GM19035 (cell line): ENCODE measurements around the gene NKX2-1.
"Not testable (repeated sequence)": the region's sequence is repeated elsewhere in the genome, so short reads cannot be mapped to it uniquely, and the experiment has no call there.

Experiments
- ATAC-seq: cut with Tn5 transposase; IDR thresholded peaks from one replicate; pipeline ENCODE4 v1.9.1; 2021; ENCODE audit not compliant: unreplicated experiment

The NKX2-1 gene

DNA sequence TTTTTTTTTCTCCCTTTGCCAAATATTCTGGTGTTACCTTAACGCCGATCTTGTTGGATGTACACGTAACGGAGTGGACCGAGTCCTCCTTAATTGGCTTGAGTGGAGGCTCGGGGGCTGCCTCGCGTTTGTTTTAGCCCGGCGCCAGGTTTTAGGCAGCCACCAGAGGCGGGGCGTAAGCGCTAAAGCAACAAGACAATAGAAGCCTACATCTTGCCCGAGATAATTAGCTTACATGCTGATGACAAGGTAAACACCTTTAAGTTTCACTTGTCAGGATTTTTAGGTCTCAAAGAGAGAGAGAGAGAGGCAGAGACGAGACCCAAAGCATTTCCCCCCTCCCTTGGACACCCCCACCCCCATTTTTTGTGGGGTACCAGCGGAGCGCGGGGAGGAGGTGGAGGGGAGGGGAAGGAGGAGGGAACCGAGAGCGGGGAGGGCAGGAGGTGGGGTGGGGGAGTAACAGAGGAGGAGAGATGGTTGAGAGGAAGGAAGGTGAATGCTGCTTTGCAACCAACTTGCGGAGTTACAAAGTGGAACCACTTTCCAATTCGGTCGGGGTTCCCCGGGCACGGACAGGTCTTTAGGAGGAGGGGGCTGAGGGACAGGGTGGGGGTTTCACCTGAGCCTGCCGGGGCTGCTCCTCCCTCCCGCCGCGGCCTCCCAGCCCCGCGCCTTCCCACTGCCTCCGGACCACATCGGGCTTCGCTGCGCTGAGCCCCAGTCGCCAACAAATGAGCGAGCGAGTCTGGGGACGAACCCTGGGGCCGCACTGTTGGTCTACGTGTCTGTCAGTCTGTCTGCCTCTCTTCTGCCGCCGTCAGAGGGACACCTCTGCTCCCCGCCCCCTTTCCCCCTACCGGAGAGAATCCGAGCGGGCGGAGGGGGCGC, at the start of gene NKX2-1:
Gene NKX2-1, minus strand, starts transcription at position 802 of the 891 bp plus-strand sequence. Its CDS starts 103 bp downstream, at position 699.
- no peak for ATAC-seq

- peak; percentile 46 for ATAC-seq
These were observed 36.9 kb upstream of the NKX2-1 start for GRCh38 chr14:36556811-36557433.

GRCh38 chr14:36555998-36556743, 36.1 kb upstream of the NKX2-1 start:
- ATAC-seq = no peak

DNA sequence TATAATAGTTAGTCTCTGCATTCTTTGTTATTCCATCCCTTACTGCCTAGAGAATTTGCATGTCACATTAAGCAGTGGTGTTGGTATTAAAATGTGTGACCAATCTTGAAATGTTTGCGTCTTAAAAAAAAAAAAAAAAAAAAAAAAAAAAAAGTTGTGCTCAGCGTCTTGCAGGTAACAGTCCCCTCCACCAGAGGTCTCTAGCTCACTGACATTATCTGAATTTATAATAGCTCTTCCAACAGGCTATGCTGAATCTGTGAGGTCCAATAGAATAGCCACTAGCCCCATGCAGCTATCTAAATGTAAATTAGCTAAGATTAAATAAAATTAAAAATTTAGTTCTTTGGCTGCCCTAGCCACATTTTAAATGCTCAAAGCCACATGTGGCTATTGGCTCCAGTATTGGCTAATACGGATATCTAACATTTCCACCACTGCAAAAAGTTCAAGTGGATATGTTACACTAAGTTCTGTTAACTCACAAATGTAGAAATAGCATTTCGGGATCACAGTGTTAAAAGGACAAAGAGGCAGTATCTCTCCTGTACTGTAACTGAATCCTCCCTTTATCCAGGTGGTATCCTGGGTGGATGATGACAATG, 33.7 kb upstream of the NKX2-1 start:
- ATAC-seq = no peak

DNA sequence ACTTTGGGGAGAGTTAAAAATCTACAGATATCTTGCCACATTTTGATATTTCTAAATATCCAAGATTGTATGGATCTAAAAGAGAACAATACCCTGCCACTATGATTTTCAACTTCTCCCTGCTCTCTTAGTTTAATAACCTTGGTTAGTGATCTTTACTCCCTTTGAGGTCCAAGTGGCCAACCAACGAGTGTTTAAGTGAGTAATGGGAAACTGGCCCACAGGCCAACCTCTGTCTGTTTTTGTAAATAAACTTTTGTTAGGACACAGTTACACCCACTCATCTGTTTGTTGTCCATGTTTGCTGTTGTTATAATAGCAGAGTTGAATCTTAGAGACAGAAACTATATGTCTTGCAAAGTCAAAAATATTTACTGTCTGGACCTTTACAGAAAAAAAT, 30.9 kb upstream of the NKX2-1 start:
- no peak for ATAC-seq

DNA sequence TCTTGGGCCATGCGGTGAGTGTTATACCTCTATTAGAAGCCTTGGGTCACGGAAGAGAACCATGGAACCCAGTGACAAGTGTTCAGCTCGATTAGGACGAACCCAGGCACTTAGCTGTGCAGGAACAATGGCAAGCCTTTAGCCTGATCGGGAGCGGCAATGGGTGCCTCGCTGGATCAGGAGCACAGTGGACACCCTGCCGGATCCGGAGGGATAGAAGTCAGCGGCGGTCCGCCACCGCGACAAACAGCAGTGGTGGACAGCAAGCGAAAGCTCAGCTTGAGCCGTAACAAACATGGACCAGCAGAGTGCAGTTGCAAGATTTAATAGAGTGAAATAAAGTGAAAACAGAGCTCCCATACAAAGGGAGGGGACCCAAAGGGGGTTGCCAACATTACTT, 24.2 kb upstream of the NKX2-1 start:
- ATAC-seq = not testable (repeated sequence)

DNA sequence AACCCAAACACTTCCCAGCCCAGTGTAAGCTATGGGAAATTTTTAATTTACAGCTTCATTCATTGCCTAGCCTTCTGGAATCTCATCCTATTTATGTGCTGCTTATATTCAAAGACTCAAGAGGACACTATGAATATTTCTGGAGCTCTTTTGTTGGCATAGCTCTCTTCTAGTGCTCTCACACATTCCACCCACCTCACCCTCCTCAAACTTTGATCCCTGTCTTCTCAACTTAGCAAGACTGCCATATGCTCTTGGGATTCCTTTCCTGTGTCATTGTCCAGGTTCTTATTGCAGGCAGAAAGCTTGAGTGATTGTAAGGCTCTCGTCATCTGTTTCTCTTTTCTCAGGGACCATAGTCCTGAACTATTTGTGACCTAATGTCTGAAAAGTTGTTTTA, 18.0 kb upstream of the NKX2-1 start:
- ATAC-seq = no peak

DNA sequence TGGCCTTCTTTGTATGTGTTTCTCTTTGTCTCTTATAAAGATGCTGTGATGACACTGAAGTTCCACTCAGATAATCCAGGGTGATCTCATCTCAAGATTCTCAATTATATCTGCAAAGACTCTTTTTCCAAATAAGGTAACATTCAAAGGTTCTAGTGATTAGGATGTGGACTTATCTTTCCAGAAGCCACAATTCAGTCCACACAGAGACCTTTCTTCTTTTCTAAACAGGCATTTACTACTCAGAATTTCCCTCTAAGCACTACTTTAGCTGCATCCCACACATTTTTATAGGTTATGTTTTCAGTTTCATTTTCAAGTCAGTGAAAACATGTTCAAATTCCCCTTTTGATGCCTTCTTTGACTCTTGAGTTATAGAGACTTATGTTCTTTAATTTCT, 9.0 kb upstream of the NKX2-1 start:
- ATAC-seq = no peak

DNA sequence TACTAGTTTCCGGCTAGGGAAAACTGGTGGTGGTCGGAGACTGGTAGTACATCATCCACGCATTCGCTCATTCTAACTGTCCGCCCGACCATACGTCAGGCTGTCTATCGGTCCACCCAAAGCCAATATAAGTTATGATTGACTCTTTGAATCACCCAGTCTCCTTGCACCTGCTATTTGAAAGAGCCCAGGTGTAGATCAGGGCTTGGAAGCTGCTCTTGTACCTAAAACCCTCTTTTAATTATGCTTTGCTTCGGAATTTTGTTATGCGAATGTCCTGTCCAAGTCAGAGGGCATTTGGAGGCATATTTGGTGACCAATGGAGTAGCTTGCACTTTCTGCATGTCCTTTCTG, 5.7 kb upstream of the NKX2-1 start:
- no peak for ATAC-seq

DNA sequence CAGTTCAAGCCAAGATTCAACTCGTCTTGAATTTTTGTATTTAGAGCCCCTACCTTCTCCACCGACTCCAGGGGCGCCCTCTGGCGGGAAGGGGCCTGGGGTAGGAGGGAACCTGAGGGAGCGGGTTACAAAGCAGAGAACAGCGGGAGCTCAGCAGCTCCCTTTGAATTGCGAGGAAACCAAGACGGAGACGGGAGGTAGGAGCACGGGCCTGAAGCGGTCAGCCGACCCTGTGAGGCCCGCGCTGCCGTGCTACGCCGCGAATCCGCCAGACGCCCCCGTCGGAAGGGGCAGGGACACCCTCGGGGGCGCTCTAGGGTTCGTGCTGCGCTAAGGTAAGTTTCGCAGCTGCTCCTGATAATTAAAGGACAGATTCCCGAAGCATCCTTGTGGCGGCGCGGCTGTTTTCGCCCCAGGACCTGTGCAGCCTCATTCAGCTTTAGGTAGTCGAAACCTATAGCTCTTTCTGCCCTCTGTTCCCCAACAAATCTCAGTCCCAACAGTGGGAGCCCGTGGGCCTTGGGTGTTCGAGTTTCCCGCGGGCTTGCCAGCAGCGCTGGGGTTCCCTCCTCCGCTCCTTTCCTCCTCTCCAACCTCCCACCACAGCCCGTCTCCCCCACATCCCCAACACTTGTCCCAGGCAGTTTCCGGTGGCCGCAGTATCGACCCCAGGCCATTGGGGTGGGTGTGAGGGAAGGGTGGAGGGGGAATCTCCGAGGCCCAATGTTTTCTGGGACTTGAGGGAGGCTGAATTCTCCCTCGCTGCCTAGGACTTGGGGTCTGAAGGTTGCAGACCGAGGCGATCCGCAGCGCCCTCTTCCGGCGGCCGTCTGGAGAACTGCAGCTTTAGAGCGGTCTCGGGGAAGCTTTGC, 5.1 kb upstream of the NKX2-1 start:
- ATAC-seq = no peak

GRCh38 chr14:36524220-36524837, 4.3 kb upstream of the NKX2-1 start:
- ATAC-seq = no peak

- ATAC-seq = no peak
These were observed 3.1 kb upstream of the NKX2-1 start for GRCh38 chr14:36522972-36523715.

- ATAC-seq = no peak
These were observed 2.4 kb upstream of the NKX2-1 start for GRCh38 chr14:36522347-36522971.

- no peak for ATAC-seq
These were observed 1.7 kb upstream of the NKX2-1 start for GRCh38 chr14:36521598-36522345.

GRCh38 chr14:36520601-36521525, 831 bp upstream of the NKX2-1 start:
- ATAC-seq = no peak

DNA sequence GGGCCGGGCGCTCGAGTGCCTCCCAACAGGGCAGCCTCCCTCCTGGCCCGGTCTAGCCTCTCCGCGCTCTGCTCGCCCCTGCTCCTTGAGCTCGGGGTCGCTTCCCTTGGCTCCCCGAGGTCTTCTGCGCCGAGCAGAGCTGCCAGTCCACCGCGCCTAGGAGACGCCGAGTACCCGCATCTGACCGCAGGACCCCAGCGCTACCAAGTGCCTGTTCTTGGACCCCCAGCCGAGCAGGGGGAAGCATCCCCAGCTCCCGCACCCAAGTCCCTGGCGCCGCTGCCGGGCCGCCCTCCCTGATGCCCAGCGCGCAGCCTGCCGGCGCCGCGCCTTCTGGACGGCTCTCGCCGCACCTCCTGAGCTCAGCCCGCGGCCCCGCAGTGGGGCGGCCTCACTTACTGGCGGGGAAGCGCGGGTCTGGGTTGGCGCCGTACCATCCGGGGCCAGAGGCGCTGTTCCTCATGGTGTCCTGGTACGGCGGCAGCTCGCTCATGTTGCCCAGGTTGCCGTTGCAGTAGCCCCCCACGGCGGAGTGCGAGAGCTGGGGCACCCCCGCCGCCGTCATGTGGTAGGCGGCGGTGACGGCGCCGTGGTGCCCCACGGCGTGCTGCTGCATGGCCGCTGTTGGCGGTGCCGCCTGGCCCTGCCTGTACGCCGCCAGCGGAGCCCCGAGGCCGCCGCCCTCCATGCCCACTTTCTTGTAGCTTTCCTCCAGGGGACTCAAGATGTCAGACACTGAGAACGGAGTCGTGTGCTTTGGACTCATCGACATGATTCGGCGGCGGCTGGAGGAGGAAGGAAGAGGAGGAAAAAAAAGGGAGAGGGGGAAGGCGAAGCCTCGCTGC, 1.2 kb downstream of the NKX2-1 start:
- ATAC-seq = no peak
